HepG2 (cell line): ENCODE results near the gene STRIP1. TPM values are rescaled to one million over a fixed set of nuclear protein-coding genes. Genes with fewer than 3 reads are reported as not detected.

Source experiments
- ATAC-seq: fragments of 200-7000 bp; cut with Tn5 transposase; 3 replicates; pipeline ENCODE4 v1.9.1; 2020; ENCODE audit warnings: mild to moderate bottlenecking, moderate library complexity
- BruUV-seq: library from RNA; stranded (reverse); fragments of 400-500 nt; replicated peaks from 2 replicates; lab custom pipeline; 2021; lab: Mats Ljungman, UMichigan
- CTCF ChIA-PET: fragments of 300-600 bp; formaldehyde crosslinking; extraction: SDS; loops from one replicate; lab custom pipeline; 2021; ENCODE audit warnings: low total read pairs, inconsistent platforms, low intra/inter-chr PET ratio; lab: Yijun Ruan, JAX
- POLR2A ChIA-PET: fragments of 350-600 bp; sonication (Branson Sonifier 250); formaldehyde crosslinking; loops from one replicate; lab custom pipeline; 2020; ENCODE audit warnings: antibody characterized with exemption, inconsistent platforms; lab: Yijun Ruan, JAX
- DNase-seq: peaks from one replicate; pipeline ENCODE4 v3.0.0-alpha.2; 2015; ENCODE audit warnings: low spot score
- FAIRE-seq: peaks from 3 replicates; lab custom pipeline; 2011; peaks lifted over from hg19 to GRCh38; lab: Jason Lieb, UNC
- H2AFZ ChIP-seq: one replicate; pipeline ENCODE4 v1.6.1; 2011; ENCODE audit warnings: low read length, inconsistent platforms
- H3K27ac ChIP-seq: fragments of 300-600 bp; 3 replicates; pipeline ENCODE4 v1.8.0; 2011; ENCODE audit warnings: mixed run types, mild to moderate bottlenecking, mixed read lengths, low read length, inconsistent platforms; ENCODE audit not compliant: insufficient read depth; ENCODE audit errors: extremely low read length
- H3K27me3 ChIP-seq, 2 experiments: fragments of 200-600 bp in 1 of 2; 2 replicates in 1 of 2; 3 replicates in 1 of 2; pipeline versions ENCODE4 v1.6.0 to v1.8.0; 2011; ENCODE audit warnings: low read length in 2 of 2, mild to moderate bottlenecking in 2 of 2, moderate library complexity in 2 of 2, inconsistent platforms in 1 of 2; ENCODE audit not compliant: insufficient read depth in 2 of 2, control insufficient read depth in 1 of 2
- H3K36me3 ChIP-seq, 2 experiments: fragments of 200-600 bp in 1 of 2; replicated peaks in 1 of 2; 2 replicates in 1 of 2; 3 replicates in 1 of 2; pipeline versions ENCODE4 v1.5.1 to v1.8.0; 2011; ENCODE audit warnings: low read length in 2 of 2, inconsistent platforms in 1 of 2; ENCODE audit not compliant: insufficient read depth in 2 of 2, control insufficient read depth in 1 of 2
- H3K4me1 ChIP-seq: 2 replicates; pipeline ENCODE4 v1.5.1; 2012; ENCODE audit warnings: low read length, inconsistent platforms; ENCODE audit not compliant: insufficient read depth
- H3K4me2 ChIP-seq: 2 replicates; pipeline ENCODE4 v1.6.0; 2011; ENCODE audit warnings: low read depth, low read length, inconsistent platforms
- H3K4me3 ChIP-seq, 3 experiments: fragments of 200-600 bp in 1 of 3; sonication (generic), shearing (Covaris generic) in 1 of 3; replicated peaks in 1 of 3; 2 replicates each; pipeline ENCODE4 v1.5.1; 2011 to 2016; ENCODE audit warnings: low read length in 3 of 3, inconsistent platforms in 2 of 3, low read depth in 2 of 3, mild to moderate bottlenecking in 2 of 3, control low read depth in 1 of 3, mixed read lengths in 1 of 3; ENCODE audit not compliant: insufficient read depth in 1 of 3
- H3K79me2 ChIP-seq: one replicate; pipeline ENCODE4 v1.6.1; 2011; ENCODE audit warnings: low read length, inconsistent platforms; ENCODE audit not compliant: insufficient read depth
- H3K9ac ChIP-seq: 2 replicates; pipeline ENCODE4 v1.6.0; 2011; ENCODE audit warnings: mild to moderate bottlenecking, low read depth, low read length, inconsistent platforms; ENCODE audit not compliant: insufficient read depth
- H3K9me3 ChIP-seq: 2 replicates; pipeline ENCODE4 v1.5.1; 2012; ENCODE audit warnings: mild to moderate bottlenecking, low read length
- H4K20me1 ChIP-seq: 2 replicates; pipeline ENCODE4 v1.6.0; 2011; ENCODE audit warnings: inconsistent platforms, mild to moderate bottlenecking, low read length, moderate library complexity; ENCODE audit not compliant: insufficient read depth
- GLMP ChIP-seq: sonication (generic); formaldehyde crosslinking; IDR thresholded peaks from 2 replicates; pipeline ENCODE4 v1.9.0; 2021; ENCODE audit warnings: missing genetic modification reagents, mild to moderate bottlenecking, borderline replicate concordance
- HOXA7 ChIP-seq: sonication (generic); formaldehyde crosslinking; IDR thresholded peaks from 2 replicates; pipeline ENCODE4 v1.8.1; 2022; ENCODE audit warnings: mild to moderate bottlenecking, missing genetic modification reagents, moderate library complexity
- KMT2A ChIP-seq: sonication (generic); formaldehyde crosslinking; IDR thresholded peaks from 2 replicates; pipeline ENCODE4 v1.4.0; 2020; ENCODE audit warnings: missing genetic modification reagents
- MXD1 ChIP-seq: sonication (generic); formaldehyde crosslinking; IDR thresholded peaks from 2 replicates; pipeline ENCODE4 v1.4.0; 2020; ENCODE audit warnings: mild to moderate bottlenecking, missing genetic modification reagents
- RBFOX2 ChIP-seq: fragments of 200-400 bp; formaldehyde crosslinking; IDR thresholded peaks from 2 replicates; pipeline ENCODE4 v1.6.1; 2017; ENCODE audit warnings: low read depth, mild to moderate bottlenecking, low read length
- RFXAP ChIP-seq: sonication (generic); formaldehyde crosslinking; IDR thresholded peaks from 2 replicates; pipeline ENCODE4 v1.4.0; 2020; ENCODE audit warnings: missing genetic modification reagents, borderline replicate concordance
- SAP130 ChIP-seq: IDR thresholded peaks from 2 replicates; pipeline ENCODE4 v1.6.1; 2016; ENCODE audit warnings: low read depth
- SMAD1 ChIP-seq: sonication (generic); formaldehyde crosslinking; IDR thresholded peaks from 2 replicates; pipeline ENCODE4 v1.4.0; 2020; ENCODE audit warnings: missing genetic modification reagents, low read depth, mild to moderate bottlenecking, borderline replicate concordance
- TRAFD1 ChIP-seq: sonication (generic); formaldehyde crosslinking; IDR thresholded peaks from 2 replicates; pipeline ENCODE4 v1.5.1; 2020; ENCODE audit warnings: missing genetic modification reagents, mild to moderate bottlenecking, borderline replicate concordance
- TRIM22 ChIP-seq: fragments of 450-650 bp; IDR thresholded peaks from 2 replicates; pipeline ENCODE4 v1.6.1; 2017
- U2AF2 ChIP-seq: fragments of 200-400 bp; formaldehyde crosslinking; IDR thresholded peaks from 2 replicates; pipeline ENCODE4 v1.6.1; 2017; ENCODE audit warnings: low read depth, mild to moderate bottlenecking, low read length
- ZBTB25 ChIP-seq: IDR thresholded peaks from 2 replicates; pipeline ENCODE4 v1.6.1; 2018; ENCODE audit warnings: missing genetic modification reagents
- ZBTB46 ChIP-seq: sonication (generic); formaldehyde crosslinking; IDR thresholded peaks from 2 replicates; pipeline ENCODE4 v1.4.0; 2020; ENCODE audit warnings: mild to moderate bottlenecking, missing genetic modification reagents, borderline replicate concordance
- ZNF501 ChIP-seq: sonication (generic); formaldehyde crosslinking; IDR thresholded peaks from 2 replicates; pipeline ENCODE4 v1.5.1; 2020; ENCODE audit warnings: mild to moderate bottlenecking, moderate library complexity, missing genetic modification reagents
- ZNF543 ChIP-seq: sonication (generic); formaldehyde crosslinking; IDR thresholded peaks from 2 replicates; pipeline ENCODE4 v1.4.0; 2020; ENCODE audit warnings: mild to moderate bottlenecking, missing genetic modification reagents
- ZNF552 ChIP-seq: sonication (generic); formaldehyde crosslinking; IDR thresholded peaks from 2 replicates; pipeline ENCODE4 v1.9.0; 2022; ENCODE audit warnings: missing genetic modification reagents, mild to moderate bottlenecking, borderline replicate concordance
- WGBS: methylation state at CpG from one replicate; pipeline ENCODE4 v1.1.6; 2017; ENCODE audit warnings: low lambda C conversion rate; 5-methylcytosine and 5-hydroxymethylcytosine counted together
- in situ Hi-C: cut with HindIII; loops from 2 replicates; pipeline ENCODE4 v1.10.0; 2017; ENCODE audit warnings: low pct_unique_long_range_greater_than_20kb; ENCODE audit not compliant: extremely low pct_ligation_motif_present
- intact Hi-C: fragments of 100-400 bp; cut with micrococcal nuclease; formaldehyde crosslinking; loops from one replicate; pipeline ENCODE4 v1.10.0; 2022; ENCODE audit not compliant: unreplicated experiment
- polyA plus RNA-seq, 8 experiments: library from polyadenylated mRNA; depleted of rRNA in 3 of 8; stranded (reverse) in 7 of 8; unstranded in 1 of 8; fragments of >200 nt; fragmentation: Illumina TruSeq in 4 of 8; extraction: Trizol in 4 of 8; gene quantifications; 2 replicates each; pipeline versions ENCODE4 v1.2.1 to v1.2.3, GENCODE V29; 2011 to 2016; ENCODE audit warnings: low read depth in 4 of 8, missing spikeins in 1 of 8, mixed read lengths in 1 of 8; ENCODE audit not compliant: insufficient read depth in 1 of 8
- total RNA-seq, 5 experiments: library from RNA; depleted of rRNA; stranded (reverse); fragments of >200 nt; fragmentation: Illumina TruSeq; extraction: Trizol; gene quantifications; 2 replicates each; pipeline ENCODE4 v1.2.3, GENCODE V29; 2016; ENCODE audit warnings: low read depth in 1 of 5

STRIP1 gene
- total and polyA plus RNA-seq, 2 of the 13 experiments (the other 11 are each of a cell fraction or from before 2014, with no cell fraction given) = 20.9 to 27.9 TPM

GRCh38 chr1:110035236-110035752 lies 870 bp downstream of the STRIP1 start:
- BruUV-seq = no TSS peak
- DNase-seq (no peak), ATAC-seq (peak; percentile 40), FAIRE-seq (no peak)
- Histone ChIP-seq H3K9ac (peak overlapping the region; percentile 96), H3K9me3 (no peaks in the 10 kb centered on the region), H4K20me1 (peaks cover 4% of the 10 kb centered on the region; the same call in 1 of the 2 replicates), H3K4me1 (peaks cover 38% of the 10 kb centered on the region), H3K79me2 (peaks cover 25% of the 10 kb centered on the region), H3K4me2 (peak overlapping the region; percentile 94), H3K4me3 (peak overlapping the region; percentile 92 to 98 (median 97)), H3K27me3 (no peaks in the 10 kb centered on the region), H2AFZ (no peak overlapping the region), H3K36me3 (peaks cover 9 to 23% of the 10 kb centered on the region in 2 experiments; a peak in 4 of 5 replicates), H3K27ac (peak overlapping the region; percentile 84)
- WGBS = 11% methylated on average over 15 of the region's 16 CpGs
- in situ Hi-C loops = no loop called here
- ChIA-PET CTCF (no interaction called here), POLR2A (interaction anchor here (0.8 to 1.9 kb wide), 9 partner anchors 10 to 487 kb away, joined by 3 to 18 read pairs (median 4); partner anchors contain the start of genes GNAI3, GSTM4 and RBM15)
- intact Hi-C loops = no loop called here
- TF ChIP-seq U2AF2 (no peak), ZBTB46 (no peak), TRIM22 (no peak), SAP130 (0 out of 2 replicates have a peak, but pooled peaks have one; percentile 2), RFXAP (CRISPR knock-in tag) (no peak), ZNF552 (CRISPR knock-in tag) (no peak), SMAD1 (CRISPR knock-in tag) (no peak), GLMP (CRISPR knock-in tag) (no peak), RBFOX2 (no peak), ZBTB25 (CRISPR knock-in tag) (no peak), KMT2A (CRISPR knock-in tag) (0 out of 2 replicates have a peak, but pooled peaks have one; percentile 3), ZNF543 (CRISPR knock-in tag) (no peak), MXD1 (peak; percentile 8; the same call in 1 of the 2 replicates), ZNF501 (CRISPR knock-in tag) (no peak), TRAFD1 (no peak), HOXA7 (CRISPR knock-in tag) (no peak)
